Eye (tissue), 1 donor: ENCODE data around the gene GNAQ.

Experiments
- DNase-seq: peaks from one replicate; pipeline ENCODE4 v3.0.0-alpha.2; 2015

Gene GNAQ

GRCh38 chr9:77966718-77967117 is 64.9 kb downstream of the GNAQ start:
- DNase-seq = no peak

DNA sequence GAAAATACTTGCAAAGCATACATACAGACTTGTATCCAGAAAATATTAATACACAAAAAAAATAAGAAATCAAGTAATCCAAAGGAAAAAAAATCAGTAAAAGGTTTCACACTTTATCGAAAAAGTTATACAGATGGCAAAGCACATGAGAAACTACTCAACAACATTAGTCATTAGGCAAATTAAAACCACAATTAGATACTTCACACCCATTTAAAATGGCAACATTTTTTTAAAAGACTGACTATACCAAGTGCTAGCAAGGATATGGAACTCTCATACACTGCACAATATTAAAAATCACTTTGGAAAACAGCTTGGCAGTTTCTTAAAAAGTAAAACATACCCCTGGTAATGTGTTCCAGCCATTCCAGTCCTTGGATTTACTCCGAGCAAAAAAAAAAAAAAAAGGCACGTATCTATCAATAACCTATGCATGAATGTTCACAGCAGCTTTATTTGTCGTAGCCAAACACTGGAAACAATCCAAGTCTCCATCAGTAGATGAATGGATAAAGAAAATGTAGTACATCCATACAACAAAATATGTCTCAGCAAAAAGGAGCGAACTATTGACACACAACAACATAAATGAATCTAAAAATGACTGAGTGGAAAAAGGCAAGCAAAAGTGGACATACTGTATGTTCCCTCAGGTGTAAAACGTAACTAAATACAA is 66.0 kb downstream of the GNAQ start:
- DNase-seq = no peak

GRCh38 chr9:77964258-77964657 is 67.4 kb downstream of the GNAQ start:
- no peak for DNase-seq

GRCh38 chr9:77961541-77961940 is 70.1 kb downstream of the GNAQ start:
- DNase-seq = no peak

GRCh38 chr9:77960356-77961153 is 71.1 kb downstream of the GNAQ start:
- no peak for DNase-seq

DNA sequence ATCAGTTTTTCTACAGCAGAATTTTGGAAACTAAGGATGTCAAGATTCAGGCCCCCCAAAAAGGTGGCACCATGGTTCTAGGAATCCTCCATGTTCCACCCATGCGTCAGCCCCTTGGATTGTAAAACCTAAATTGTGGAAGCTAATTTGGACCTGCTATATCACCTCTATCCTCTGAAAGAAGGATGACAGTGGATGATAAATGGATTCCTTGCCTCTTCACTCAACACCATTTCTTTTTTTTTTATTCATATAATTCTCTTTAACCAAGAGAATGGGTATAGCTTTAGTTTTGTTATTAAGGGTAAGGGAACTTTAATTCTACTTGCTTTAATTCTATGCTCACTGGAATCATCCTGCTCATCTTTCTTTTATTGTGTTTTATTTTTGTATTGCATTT is 71.8 kb downstream of the GNAQ start:
- DNase-seq = no peak

GRCh38 chr9:77957652-77958051 is 74.0 kb downstream of the GNAQ start:
- DNase-seq = no peak

DNA sequence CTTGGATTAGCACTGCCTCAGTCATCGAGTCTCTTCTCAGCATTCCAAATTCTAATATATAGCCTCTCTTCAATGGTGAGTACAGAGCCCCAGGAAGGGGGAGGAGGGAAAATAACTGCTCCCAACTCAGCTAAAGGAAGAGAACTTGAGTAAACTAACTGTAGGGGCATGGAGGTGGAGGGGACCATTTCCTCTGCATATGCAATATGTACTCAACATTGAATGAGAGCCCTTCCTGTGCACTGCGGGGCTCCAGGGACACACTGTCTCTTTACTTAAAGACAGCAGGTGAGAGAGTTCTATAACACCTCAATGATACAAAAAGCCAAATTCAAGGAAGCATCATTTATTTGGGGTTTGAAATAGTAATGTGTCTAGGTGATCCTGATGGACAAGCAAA is 75.1 kb downstream of the GNAQ start:
- DNase-seq = no peak

DNA sequence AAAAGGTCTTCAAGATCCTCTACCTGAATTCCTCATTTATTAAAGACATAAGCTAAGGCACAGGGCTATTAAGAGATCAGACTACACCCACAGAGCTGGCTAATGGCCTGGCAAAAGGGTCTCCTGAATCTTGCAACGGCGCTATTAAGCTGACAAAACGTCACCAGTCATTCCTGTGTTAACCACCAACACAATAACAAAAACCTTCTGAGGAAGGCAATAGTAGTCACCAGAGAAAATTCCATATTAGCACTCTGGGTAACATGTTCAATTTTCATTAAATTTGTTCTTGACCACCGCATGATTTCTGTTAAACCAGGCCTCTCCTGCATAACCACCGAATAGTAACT is 77.0 kb downstream of the GNAQ start:
- DNase-seq = no peak

DNA sequence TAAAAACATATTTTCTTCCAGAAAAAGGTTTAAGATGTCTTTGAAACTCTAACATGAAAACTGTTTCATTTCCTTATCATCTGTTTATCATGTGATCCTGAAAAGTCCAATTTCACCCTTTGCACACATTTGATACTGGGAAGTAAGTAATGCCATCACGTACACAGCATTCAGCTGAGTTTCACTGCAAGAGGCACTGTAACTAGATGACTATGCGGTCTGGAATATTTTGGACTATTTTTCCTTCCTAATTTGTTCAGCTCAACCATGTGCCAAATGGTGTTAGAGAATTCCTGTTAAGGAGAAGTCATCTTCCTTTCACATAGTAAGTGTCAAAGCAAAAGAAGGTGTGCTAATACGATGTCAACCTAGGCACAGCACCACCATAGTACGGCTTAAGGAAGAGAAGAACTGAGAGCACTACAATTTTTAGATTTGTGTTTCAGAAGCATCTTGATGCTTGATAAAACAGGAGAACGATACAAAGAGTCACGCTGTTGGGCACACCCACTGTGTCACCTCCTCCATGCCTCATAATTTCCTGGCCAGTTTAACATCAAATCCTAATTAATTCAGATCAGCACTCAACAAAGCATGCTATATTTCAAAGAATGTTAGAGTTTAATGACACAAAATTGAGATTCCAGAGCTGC is 77.5 kb downstream of the GNAQ start:
- DNase-seq = no peak

DNA sequence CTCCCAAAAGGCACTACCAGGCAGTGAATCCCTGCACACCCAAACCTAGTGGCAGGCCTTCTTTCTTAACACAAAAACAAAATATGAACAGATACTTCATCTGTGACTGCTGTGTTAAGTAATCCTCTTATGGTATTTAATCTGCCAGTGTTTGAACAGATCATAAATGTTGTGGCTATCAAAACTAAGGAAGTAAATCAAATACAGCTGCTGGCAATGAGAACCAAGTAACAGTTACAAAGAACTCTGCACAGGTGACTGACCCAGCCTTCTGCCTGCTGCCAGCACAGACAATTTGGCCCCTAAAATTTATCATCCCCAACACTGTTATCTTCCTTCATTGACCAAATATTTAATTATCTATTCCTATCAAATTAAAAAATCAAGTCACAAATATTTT is 78.0 kb downstream of the GNAQ start:
- no peak for DNase-seq

GRCh38 chr9:77952635-77953328 is 78.8 kb downstream of the GNAQ start:
- no peak for DNase-seq

DNA sequence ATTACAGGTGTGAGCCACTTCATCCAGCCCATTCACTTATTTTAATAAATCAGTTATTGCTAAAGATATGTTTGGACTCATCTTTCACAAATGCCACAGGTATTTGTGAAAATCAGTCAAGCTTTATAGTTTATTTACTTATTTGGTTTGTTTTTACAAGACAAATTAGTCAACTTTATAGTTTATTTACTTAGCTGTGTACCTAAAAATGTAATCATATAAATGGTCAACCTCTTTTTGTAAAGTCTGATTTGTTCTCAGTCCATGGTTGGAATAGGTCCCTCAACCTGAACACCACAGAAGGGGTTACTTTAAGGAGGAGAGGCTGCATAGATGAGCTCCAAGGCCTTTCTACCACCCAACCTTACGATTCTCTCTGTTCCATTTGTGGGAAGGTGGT is 80.2 kb downstream of the GNAQ start:
- DNase-seq = no peak

- DNase-seq = no peak
Observed at GRCh38 chr9:77949751-77950436, 81.7 kb downstream of the GNAQ start.

- no peak for DNase-seq
Observed at GRCh38 chr9:77947651-77948050, 84.0 kb downstream of the GNAQ start.

GRCh38 chr9:77946969-77947620 is 84.5 kb downstream of the GNAQ start:
- DNase-seq = no peak

DNA sequence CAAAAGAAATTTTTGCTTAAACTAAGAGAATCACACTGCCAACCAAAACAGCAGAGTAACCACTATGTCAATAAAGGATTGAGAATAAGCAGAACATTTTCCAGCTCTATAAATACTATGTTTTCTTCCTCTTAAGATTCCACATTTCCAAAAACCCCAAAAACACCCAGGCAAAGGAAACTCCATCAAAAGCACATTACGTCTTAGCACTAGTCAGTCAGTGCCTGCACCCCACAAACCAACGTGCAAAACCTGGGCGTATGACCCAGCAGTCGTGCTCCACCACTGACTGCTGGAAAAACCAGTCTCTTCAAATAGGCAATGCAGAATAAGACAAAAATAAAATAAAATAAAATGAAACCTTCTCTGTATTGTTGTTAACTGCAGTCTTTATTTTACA is 85.3 kb downstream of the GNAQ start:
- DNase-seq = no peak

- no peak for DNase-seq
Observed at GRCh38 chr9:77945798-77946197, 85.8 kb downstream of the GNAQ start.

GRCh38 chr9:77944556-77945243 is 86.9 kb downstream of the GNAQ start:
- peak; percentile 44 for DNase-seq

DNA sequence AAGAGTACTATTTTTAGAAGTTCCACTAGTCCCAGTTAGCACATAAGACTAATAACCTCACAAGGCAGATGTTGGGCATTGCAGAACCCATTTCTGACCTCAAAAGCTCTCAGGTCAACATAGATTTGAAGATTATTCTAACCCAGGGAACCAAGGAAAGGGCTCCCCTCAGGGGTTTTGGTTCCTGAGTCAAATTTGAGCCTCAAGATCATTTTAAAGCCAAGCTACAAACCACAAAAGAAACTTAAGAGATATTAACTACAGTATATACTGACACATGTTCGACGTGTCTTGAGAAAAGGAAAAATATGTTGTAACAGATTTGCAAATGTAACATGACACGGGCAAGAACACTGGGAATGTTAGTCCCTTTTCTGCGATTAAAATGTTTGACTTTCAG is 88.6 kb downstream of the GNAQ start:
- no peak for DNase-seq

GRCh38 chr9:77939149-77939668 is 92.4 kb downstream of the GNAQ start:
- DNase-seq = no peak

DNA sequence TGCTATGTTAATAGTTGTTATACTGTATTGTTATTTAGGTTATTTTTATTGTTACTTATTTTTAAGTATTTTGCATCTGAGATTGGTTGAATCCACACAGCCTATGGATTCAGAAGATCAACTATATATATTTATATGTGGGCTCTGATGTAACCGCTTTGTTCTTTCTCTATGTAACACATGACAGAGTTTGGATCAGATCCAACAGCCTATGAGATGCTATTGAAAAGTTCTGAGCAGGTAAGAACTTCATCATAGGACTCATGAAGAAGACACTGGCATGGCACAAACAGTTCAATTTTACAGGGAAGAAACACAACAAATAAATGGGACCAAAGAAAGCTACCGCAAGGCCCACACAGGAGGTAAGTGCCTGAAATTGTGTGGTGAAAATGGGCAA is 93.4 kb downstream of the GNAQ start:
- DNase-seq = no peak
